ENCODE data around the gene DNAH7. TPM values are rescaled to one million over a fixed set of nuclear protein-coding genes. Genes with fewer than 3 reads are reported as not detected.

DNAH7 gene
- total RNA-seq, 1 donor from 2014 or later, result 0.06 TPM

GRCh38 chr2:195779491-195779890 lies 289.1 kb downstream of the DNAH7 start:
- peak; percentile 10 for TF ChIP-seq CTCF (conservative IDR thresholded peaks at IDR 0.05; ENCODE audit: low read depth, low read length)
- DNase-seq (ENCODE audit: low read depth), result no peak
- no peak overlapping the region for H3K4me3 ChIP-seq (ENCODE audit: low read depth, low read length)

GRCh38 chr2:195769975-195770374 lies 298.7 kb downstream of the DNAH7 start:
- no peak overlapping the region for H3K4me3 ChIP-seq (ENCODE audit: low read depth, low read length)
- DNase-seq (ENCODE audit: low read depth), result no peak
- no peak for TF ChIP-seq CTCF (conservative IDR thresholded peaks at IDR 0.05; ENCODE audit: low read depth, low read length)

- TF ChIP-seq CTCF (conservative IDR thresholded peaks at IDR 0.05; ENCODE audit: low read depth, low read length), result no peak
- no peak overlapping the region for H3K4me3 ChIP-seq (ENCODE audit: low read depth, low read length)
- no peak for DNase-seq (ENCODE audit: low read depth)
These were observed 300.2 kb downstream of the DNAH7 start for GRCh38 chr2:195768431-195768830.

GRCh38 chr2:195766691-195767090 lies 301.9 kb downstream of the DNAH7 start:
- TF ChIP-seq CTCF (conservative IDR thresholded peaks at IDR 0.05; ENCODE audit: low read depth, low read length), result no peak
- H3K4me3 ChIP-seq (ENCODE audit: low read depth, low read length), result no peak overlapping the region
- no peak for DNase-seq (ENCODE audit: low read depth)

GRCh38 chr2:195763866-195764265 lies 304.8 kb downstream of the DNAH7 start:
- TF ChIP-seq CTCF (conservative IDR thresholded peaks at IDR 0.05; ENCODE audit: low read depth, low read length), result no peak
- DNase-seq (ENCODE audit: low read depth), result no peak
- H3K4me3 ChIP-seq (ENCODE audit: low read depth, low read length), result no peak overlapping the region

GRCh38 chr2:195759877-195760276 lies 308.8 kb downstream of the DNAH7 start:
- no peak overlapping the region for H3K4me3 ChIP-seq (ENCODE audit: low read depth, low read length)
- DNase-seq (ENCODE audit: low read depth), result no peak
- TF ChIP-seq CTCF (conservative IDR thresholded peaks at IDR 0.05; ENCODE audit: low read depth, low read length), result no peak

GRCh38 chr2:195758846-195759245 lies 309.8 kb downstream of the DNAH7 start:
- no peak for DNase-seq (ENCODE audit: low read depth)
- H3K4me3 ChIP-seq (ENCODE audit: low read depth, low read length), result no peak overlapping the region
- no peak for TF ChIP-seq CTCF (conservative IDR thresholded peaks at IDR 0.05; ENCODE audit: low read depth, low read length)
